Measurements from ENCODE around the gene FRMPD4. TPM values are rescaled to one million over a fixed set of nuclear protein-coding genes. Genes with fewer than 3 reads are reported as not detected.

The FRMPD4 gene
- total RNA-seq, 1 donor: 3.9 TPM

- DNase-seq (ENCODE audit: low read depth): no peak
- no peak overlapping the region for H3K4me3 ChIP-seq (ENCODE audit: low read depth, low read length)
- TF ChIP-seq, protein P1, sequence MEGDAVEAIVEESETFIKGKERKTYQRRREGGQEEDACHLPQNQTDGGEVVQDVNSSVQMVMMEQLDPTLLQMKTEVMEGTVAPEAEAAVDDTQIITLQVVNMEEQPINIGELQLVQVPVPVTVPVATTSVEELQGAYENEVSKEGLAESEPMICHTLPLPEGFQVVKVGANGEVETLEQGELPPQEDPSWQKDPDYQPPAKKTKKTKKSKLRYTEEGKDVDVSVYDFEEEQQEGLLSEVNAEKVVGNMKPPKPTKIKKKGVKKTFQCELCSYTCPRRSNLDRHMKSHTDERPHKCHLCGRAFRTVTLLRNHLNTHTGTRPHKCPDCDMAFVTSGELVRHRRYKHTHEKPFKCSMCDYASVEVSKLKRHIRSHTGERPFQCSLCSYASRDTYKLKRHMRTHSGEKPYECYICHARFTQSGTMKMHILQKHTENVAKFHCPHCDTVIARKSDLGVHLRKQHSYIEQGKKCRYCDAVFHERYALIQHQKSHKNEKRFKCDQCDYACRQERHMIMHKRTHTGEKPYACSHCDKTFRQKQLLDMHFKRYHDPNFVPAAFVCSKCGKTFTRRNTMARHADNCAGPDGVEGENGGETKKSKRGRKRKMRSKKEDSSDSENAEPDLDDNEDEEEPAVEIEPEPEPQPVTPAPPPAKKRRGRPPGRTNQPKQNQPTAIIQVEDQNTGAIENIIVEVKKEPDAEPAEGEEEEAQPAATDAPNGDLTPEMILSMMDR (IDR thresholded peaks at IDR 0.05; ENCODE audit: insufficient read depth, low read depth, low read length): no peak
Observed at GRCh38 chrX:12722314-12722713, 584.0 kb downstream of the FRMPD4 start.

- TF ChIP-seq, protein P1 (IDR thresholded peaks at IDR 0.05; ENCODE audit: insufficient read depth, low read depth, low read length): no peak
- DNase-seq (ENCODE audit: low read depth): no peak
- no peak overlapping the region for H3K4me3 ChIP-seq (ENCODE audit: low read depth, low read length)
Observed at GRCh38 chrX:12741416-12741815, 603.1 kb downstream of the FRMPD4 start.

GRCh38 chrX:12747433-12747832, 609.2 kb downstream of the FRMPD4 start:
- TF ChIP-seq, protein P1 (IDR thresholded peaks at IDR 0.05; ENCODE audit: insufficient read depth, low read depth, low read length): no peak
- no peak overlapping the region for H3K4me3 ChIP-seq (ENCODE audit: low read depth, low read length)
- no peak for DNase-seq (ENCODE audit: low read depth)

GRCh38 chrX:12751887-12752286, 613.6 kb downstream of the FRMPD4 start:
- TF ChIP-seq, protein P1 (IDR thresholded peaks at IDR 0.05; ENCODE audit: insufficient read depth, low read depth, low read length): no peak
- DNase-seq (ENCODE audit: low read depth): no peak

DNA sequence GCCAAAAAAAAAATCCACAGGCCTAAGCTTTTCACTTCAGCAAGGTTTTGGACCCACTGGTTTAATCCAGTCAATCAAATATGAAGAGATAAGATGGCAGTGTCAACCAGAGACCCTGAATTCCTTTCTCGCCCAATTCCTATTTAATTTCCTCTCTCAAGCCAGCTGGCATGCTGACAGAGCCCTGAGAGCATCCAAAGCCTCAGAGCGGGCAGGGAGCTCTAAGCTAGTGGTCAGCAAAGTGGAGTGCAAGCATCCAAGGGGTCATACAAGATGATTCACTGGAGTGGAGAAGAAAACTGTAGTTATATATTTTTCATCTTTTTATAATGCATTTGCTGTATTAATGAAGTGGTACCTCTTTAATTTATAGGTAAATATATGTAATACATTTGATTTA, 615.1 kb downstream of the FRMPD4 start:
- TF ChIP-seq, protein P1 (IDR thresholded peaks at IDR 0.05; ENCODE audit: insufficient read depth, low read depth, low read length): no peak
- no peak for DNase-seq (ENCODE audit: low read depth)
- H3K4me3 ChIP-seq (ENCODE audit: low read depth, low read length): no peak overlapping the region

More at GRCh38 chrX:12751887-12752286, 613.6 kb downstream of the FRMPD4 start:
- H3K4me3 ChIP-seq (ENCODE audit: low read depth, low read length): no peak overlapping the region

DNA sequence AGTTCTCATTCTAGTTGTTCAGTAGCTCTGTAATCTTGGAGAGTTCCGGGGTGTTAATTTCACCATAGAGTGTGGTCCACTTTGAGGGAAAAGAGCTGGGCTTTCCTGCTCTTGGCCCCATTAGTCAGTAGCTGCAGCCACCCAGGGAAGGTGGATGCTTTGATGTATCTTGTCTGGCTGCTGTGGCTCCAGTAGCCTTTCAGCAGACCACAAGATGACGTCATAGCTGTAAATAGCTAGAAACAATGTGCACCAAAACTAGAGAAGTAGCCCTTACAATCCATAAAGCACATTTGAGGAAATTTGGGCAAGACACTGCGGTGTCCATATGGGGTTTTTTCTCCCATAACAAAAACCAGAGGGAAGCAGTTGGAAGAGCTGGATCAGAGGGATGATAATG, 620.0 kb downstream of the FRMPD4 start:
- no peak overlapping the region for H3K4me3 ChIP-seq (ENCODE audit: low read depth, low read length)
- TF ChIP-seq, protein P1 (IDR thresholded peaks at IDR 0.05; ENCODE audit: insufficient read depth, low read depth, low read length): no peak
- no peak for DNase-seq (ENCODE audit: low read depth)

- TF ChIP-seq, protein P1 (IDR thresholded peaks at IDR 0.05; ENCODE audit: insufficient read depth, low read depth, low read length): no peak
- DNase-seq (ENCODE audit: low read depth): no peak
- no peak overlapping the region for H3K4me3 ChIP-seq (ENCODE audit: low read depth, low read length)
Observed at GRCh38 chrX:12767856-12768255, 629.6 kb downstream of the FRMPD4 start.

Data from fibroblast of villous mesenchyme (primary cell).